RKO (cell line): ENCODE measurements around the gene MTHFR.

Experiments
- DNase-seq: peaks from one replicate; pipeline ENCODE4 v3.0.0-alpha.2; 2016; ENCODE audit warnings: low spot score

MTHFR gene

GRCh38 chr1:11753555-11754208 is 52.1 kb downstream of the MTHFR start:
- DNase-seq: no peak

GRCh38 chr1:11752359-11753088 is 53.2 kb downstream of the MTHFR start:
- DNase-seq: no peak

DNA sequence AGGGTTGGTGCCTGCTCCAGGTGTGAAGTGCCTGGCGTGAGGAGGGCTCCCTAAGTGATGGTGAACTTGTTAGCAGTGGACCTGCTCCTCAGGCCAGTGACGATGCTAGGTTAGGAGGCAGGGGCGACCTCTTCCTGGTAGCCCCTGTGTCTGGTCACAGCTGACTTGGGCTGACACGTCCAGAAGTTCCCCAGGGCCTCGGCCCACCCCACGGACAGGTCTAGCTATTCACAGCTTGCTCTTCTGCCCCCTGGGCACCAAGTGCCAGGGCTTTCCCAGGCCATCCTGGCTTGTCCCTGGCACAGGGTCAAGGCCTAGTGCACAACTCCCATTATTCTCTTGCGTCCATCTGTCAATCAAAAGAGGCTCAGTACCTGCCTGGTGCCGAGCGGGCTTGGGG is 54.7 kb downstream of the MTHFR start:
- no peak for DNase-seq

DNA sequence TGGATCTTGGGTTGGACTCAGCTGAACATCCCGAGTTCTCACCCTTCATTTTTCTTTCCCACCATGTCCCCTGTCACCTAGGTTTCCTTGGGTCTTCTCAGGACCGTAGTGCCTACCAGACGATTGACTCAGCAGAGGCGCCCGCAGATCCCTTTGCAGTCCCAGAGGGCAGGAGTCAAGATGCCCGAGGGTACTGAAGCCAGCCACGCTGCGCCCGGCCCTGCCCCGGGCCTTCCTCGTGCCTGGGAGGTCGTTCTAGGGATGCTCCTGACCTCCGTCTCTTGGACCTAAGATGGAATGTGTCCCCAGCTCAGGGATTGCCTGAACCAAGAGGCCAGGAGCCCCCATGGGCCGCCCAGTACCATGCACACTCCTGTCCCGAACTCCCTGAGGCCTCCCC is 55.8 kb downstream of the MTHFR start:
- DNase-seq: no peak

GRCh38 chr1:11749203-11749689 is 56.5 kb downstream of the MTHFR start:
- DNase-seq: peak; percentile 28

GRCh38 chr1:11748294-11749202 is 57.2 kb downstream of the MTHFR start:
- no peak for DNase-seq

- no peak for DNase-seq
These were observed 58.8 kb downstream of the MTHFR start for GRCh38 chr1:11746795-11747487.

GRCh38 chr1:11746092-11746491 is 59.7 kb downstream of the MTHFR start:
- peak; percentile 31 for DNase-seq

DNA sequence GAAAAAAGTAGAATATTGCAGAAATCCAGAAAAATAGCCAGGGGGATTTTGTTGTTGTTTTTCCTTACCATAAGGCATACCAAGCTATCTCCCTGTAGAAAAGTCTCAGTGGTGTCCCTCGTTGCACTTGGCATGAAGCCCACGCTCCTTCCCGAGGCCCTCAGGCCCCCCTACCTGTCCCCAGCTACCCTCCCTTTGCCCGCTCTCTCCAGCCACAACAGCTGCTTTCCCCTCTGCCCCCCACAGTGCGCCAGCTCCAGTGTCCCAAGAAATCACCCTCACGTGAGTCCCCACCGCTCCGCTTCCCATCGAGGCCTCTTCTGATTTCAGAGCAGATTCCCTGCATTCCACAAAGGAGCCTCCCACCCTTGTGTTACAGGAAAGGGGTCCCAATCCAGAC is 61.5 kb downstream of the MTHFR start:
- DNase-seq: no peak

DNA sequence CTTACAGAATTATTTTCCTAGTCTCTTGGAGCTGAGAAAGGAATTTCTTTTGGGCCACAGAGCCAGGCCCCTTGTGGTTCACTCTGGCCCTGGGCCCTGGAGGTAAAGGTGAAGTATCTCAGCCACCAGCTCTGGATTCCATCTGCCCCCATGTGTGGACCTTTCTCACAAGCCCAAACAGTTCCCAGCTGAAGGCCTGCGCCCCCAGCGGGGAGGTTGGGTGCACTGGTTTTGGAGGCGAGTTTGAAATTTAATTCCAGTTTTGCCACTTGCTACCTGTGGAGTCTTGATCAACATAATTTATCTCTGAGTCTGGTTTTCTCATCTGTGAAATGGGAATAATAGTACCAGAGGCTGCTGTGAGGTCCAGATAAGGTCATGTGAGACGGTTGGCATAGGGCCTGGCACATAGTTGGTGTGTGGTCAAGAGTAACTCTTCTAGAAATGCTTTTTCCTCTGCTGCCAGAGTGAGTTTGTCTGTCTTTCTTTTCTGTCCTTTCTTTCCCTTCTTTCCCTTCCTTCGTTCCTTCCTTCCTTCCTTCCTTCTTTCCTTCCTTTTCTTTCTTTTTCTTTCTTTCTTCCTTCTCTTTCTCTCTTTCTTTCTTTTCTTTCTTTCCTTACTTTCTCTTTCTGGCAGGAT is 63.7 kb downstream of the MTHFR start:
- no peak for DNase-seq

- no peak for DNase-seq
These were observed 64.3 kb downstream of the MTHFR start for GRCh38 chr1:11741482-11741881.

- no peak for DNase-seq
These were observed 65.2 kb downstream of the MTHFR start for GRCh38 chr1:11740258-11741192.

GRCh38 chr1:11738783-11739182 is 67.0 kb downstream of the MTHFR start:
- DNase-seq: no peak

DNA sequence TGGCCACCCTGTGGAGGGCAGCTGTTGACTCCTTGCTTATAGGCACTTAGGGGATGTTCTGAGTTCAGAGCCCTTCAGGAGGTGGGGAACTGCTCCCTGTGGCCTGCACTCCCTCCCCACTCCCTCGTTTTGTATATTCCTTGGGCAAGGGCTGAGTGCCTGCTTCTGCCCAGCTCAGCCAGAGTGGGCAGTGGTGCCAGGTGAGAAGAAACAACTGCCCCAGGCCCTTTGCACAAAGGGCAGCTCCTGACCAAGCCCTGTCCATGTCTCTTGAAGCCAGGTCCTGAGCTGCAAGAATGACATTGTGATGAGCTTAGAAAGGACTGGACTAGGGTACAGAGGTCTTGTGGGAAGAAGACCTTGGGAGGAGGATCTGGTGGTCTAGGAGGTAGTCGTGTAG is 67.7 kb downstream of the MTHFR start:
- DNase-seq: no peak

- DNase-seq: peak; percentile 89
These were observed 68.8 kb downstream of the MTHFR start for GRCh38 chr1:11736746-11737639.

DNA sequence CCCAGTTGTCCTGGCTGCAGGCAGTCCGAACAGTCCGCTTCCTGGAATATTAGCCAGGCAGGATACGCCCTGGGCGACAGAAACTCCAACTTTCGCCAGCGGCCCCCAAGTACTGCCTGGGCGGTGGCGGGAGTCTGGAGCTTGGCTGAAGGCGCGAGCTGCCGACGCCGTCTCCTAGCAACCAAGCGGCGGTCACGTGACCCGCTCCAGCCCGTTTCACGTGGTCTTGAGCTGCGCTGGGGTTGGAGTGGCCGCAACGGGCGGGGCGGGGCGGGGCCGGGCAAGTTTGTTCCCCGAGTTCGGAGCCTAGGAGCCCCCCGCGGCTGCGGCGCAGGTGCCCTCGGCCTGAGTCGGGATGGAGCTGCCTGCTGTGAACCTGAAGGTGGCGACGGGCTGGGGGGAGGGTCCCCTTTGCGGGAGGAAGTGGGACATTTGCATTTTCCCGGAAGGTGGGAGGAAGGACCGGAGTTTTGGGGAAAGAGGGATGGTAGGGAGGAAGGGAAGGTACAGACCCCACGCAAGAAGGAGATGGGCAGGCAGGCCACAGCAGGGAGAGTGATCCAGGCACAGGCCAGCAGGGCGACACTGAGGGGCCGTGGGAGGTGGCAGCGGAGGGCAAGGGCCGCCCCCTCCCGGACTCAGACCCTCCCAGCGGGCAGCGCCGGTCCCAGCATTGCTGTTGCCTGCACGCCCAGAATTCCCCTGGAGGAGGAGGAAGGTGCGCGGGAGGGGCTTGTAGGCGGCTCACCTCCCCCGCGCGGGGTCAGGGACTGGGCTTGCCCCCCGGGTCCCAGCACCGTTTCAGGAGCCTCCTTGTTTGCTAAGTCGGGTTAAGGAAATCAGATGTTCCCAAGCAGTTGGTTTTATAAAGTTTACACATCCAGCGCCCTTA is 69.7 kb downstream of the MTHFR start, which contains the start of gene AGTRAP:
TSS of gene AGTRAP (plus strand) at position 283 of the 892 bp plus-strand sequence. CDS start at position 356, 73 bp downstream.
- DNase-seq: peak; percentile 91
